GM12878 (cell line): ENCODE results near the gene PDE6D.

Source experiments
- CHD2 ChIP-seq: IDR thresholded peaks from 2 replicates; pipeline ENCODE4 v1.6.1; 2011; ENCODE audit warnings: low read depth, low read length, improper control_type of control experiment, borderline replicate concordance
- CTCF ChIP-seq, 3 experiments: IDR thresholded peaks in 2 of 3; conservative IDR thresholded peaks in 1 of 3; 2 replicates each; pipeline ENCODE4 v1.5.1; 2011; ENCODE audit warnings: low read depth in 3 of 3, low read length in 3 of 3, mild to moderate bottlenecking in 3 of 3, control low read depth in 2 of 3, moderate library complexity in 2 of 3, inconsistent platforms in 1 of 3, mixed read lengths in 1 of 3; ENCODE audit not compliant: control insufficient read depth in 2 of 3, insufficient read depth in 1 of 3; ENCODE audit errors: extremely low read depth in 1 of 3
- E2F8 ChIP-seq: fragments of 450-650 bp; IDR thresholded peaks from 2 replicates; pipeline ENCODE4 v1.6.1; 2018; ENCODE audit warnings: mild to moderate bottlenecking, low read depth, moderate library complexity; ENCODE audit not compliant: partially characterized antibody
- FOS ChIP-seq: IDR thresholded peaks from 3 replicates; pipeline ENCODE4 v1.6.1; 2011; ENCODE audit warnings: borderline replicate concordance; ENCODE audit not compliant: insufficient read length; ENCODE audit errors: extremely low read depth
- FOXK2 ChIP-seq: fragments of 450-650 bp; IDR thresholded peaks from 2 replicates; pipeline ENCODE4 v1.6.1; 2017; ENCODE audit warnings: mild to moderate bottlenecking, moderate library complexity
- MXI1 ChIP-seq: fragments of 150-350 bp; IDR thresholded peaks from 2 replicates; pipeline ENCODE4 v1.6.1; 2011; ENCODE audit warnings: low read depth, mild to moderate bottlenecking, inconsistent platforms, low read length, improper control_type of control experiment
- NR2C2 ChIP-seq: IDR thresholded peaks from 2 replicates; pipeline ENCODE4 v1.6.1; 2011; ENCODE audit warnings: borderline replicate concordance, low read depth; ENCODE audit not compliant: control insufficient read depth, insufficient read length
- POLR2A ChIP-seq: IDR thresholded peaks from 2 replicates; pipeline ENCODE4 v1.6.1; 2011; ENCODE audit warnings: low read depth, mild to moderate bottlenecking, low read length
- SPI1 ChIP-seq: IDR thresholded peaks from 2 replicates; pipeline ENCODE4 v1.6.1; 2011; ENCODE audit warnings: low read depth, mild to moderate bottlenecking, low read length, moderate library complexity, borderline replicate concordance; ENCODE audit not compliant: insufficient read depth
- USF2 ChIP-seq: IDR thresholded peaks from 2 replicates; pipeline ENCODE4 v1.6.1; 2011; ENCODE audit warnings: low read depth, low read length, improper control_type of control experiment, borderline replicate concordance
- ZNF207 ChIP-seq: fragments of 450-650 bp; IDR thresholded peaks from 2 replicates; pipeline ENCODE4 v1.6.1; 2014; ENCODE audit warnings: antibody characterized with exemption, mild to moderate bottlenecking, borderline replicate concordance

GRCh38 chr2:231718799-231719198, 62.3 kb downstream of the PDE6D start:
- no peak for TF ChIP-seq USF2
- TF ChIP-seq MXI1 = no peak
- no peak for TF ChIP-seq CTCF (IDR thresholded peaks at IDR 0.05 in 2 of 3, conservative IDR thresholded peaks at IDR 0.05 in 1 of 3; ENCODE audit: control insufficient read depth in 2 of 3, extremely low read depth in 1 of 3, insufficient read depth in 1 of 3, low read depth in 3 of 3, low read length in 3 of 3)
- TF ChIP-seq POLR2A = no peak
- no peak for TF ChIP-seq FOXK2
- no peak for TF ChIP-seq E2F8
- TF ChIP-seq CHD2 = no peak
- no peak for TF ChIP-seq NR2C2
- TF ChIP-seq FOS = no peak
- no peak for TF ChIP-seq SPI1
- no peak for TF ChIP-seq ZNF207
